C4-2B (cell line): ENCODE results near the gene MED1.

Experiments
- CTCF ChIP-seq: fragments of 450-650 bp; conservative IDR thresholded peaks from 2 replicates; pipeline ENCODE4 v1.5.1; 2017; ENCODE audit warnings: mild to moderate bottlenecking
- ZFX ChIP-seq: fragments of 450-650 bp; IDR thresholded peaks from 2 replicates; pipeline ENCODE4 v1.6.1; 2017

- TF ChIP-seq CTCF (no peak), ZFX (no peak)
Measured at GRCh38 chr17:39450847-39451581, at the start of gene MED1.
